T-helper 2 cell (primary cell): ENCODE measurements around the gene ZNF506.
"Not testable (repeated sequence)": the region's sequence is repeated elsewhere in the genome, so short reads cannot be mapped to it uniquely, and the experiment has no call there.

ENCODE experiments used
- DNase-seq, 5 experiments: peaks; one replicate each; pipeline versions ENCODE4 v3.0.0 to v3.0.0-alpha.2; 2012 to 2022
- total RNA-seq, 2 donors: gene quantifications; one replicate each; lab custom pipeline; 2026; lab: John Stamatoyannopoulos, UW

Gene ZNF506
- 49.3 to 54.9 reads per million in 2 donors for total RNA-seq

- peak; percentile 89 to 97 (median 95) for DNase-seq
Observed at GRCh38 chr19:19821366-19821951, at the start of gene ZNF506. Gene ZNF506, minus strand, starts transcription at chr19:19821750. Its CDS starts 147 bp downstream, at chr19:19821603.

- not testable (repeated sequence) for DNase-seq
Observed at GRCh38 chr19:19870086-19870485, 48.5 kb upstream of the ZNF506 start.

- peak in 4 of 5 experiments; percentile 10 to 76 (median 36) for DNase-seq
Observed at GRCh38 chr19:19866611-19867248, 45.2 kb upstream of the ZNF506 start.

GRCh38 chr19:19865750-19866610 is 44.4 kb upstream of the ZNF506 start, which contains the start of gene ZNF253:
Gene ZNF253, plus strand, starts transcription at chr19:19865882. Its CDS starts 115 bp downstream, at chr19:19865997.
- DNase-seq, result peak; percentile 76 to 98 (median 89)

- peak in 4 of 5 experiments; percentile 7 to 34 (median 12) for DNase-seq
Observed at GRCh38 chr19:19860756-19861390, 39.3 kb upstream of the ZNF506 start.

GRCh38 chr19:19858751-19859150 is 37.2 kb upstream of the ZNF506 start:
- DNase-seq, result no peak

- not testable (repeated sequence) for DNase-seq
Observed at GRCh38 chr19:19851740-19852139, 30.2 kb upstream of the ZNF506 start.

- no peak for DNase-seq
Observed at GRCh38 chr19:19849056-19849455, 27.5 kb upstream of the ZNF506 start.

- DNase-seq, result no peak
Observed at GRCh38 chr19:19847781-19848180, 26.2 kb upstream of the ZNF506 start.

GRCh38 chr19:19835560-19836038 is 14.0 kb upstream of the ZNF506 start:
- no peak for DNase-seq

- no peak for DNase-seq
Observed at GRCh38 chr19:19826875-19827274, 5.3 kb upstream of the ZNF506 start.

GRCh38 chr19:19823916-19824315 is 2.4 kb upstream of the ZNF506 start:
- no peak for DNase-seq

- not testable (repeated sequence) for DNase-seq
Observed at GRCh38 chr19:19821976-19822375, 426 bp upstream of the ZNF506 start.

- DNase-seq, result peak in 2 of 5 experiments; percentile 18 to 19
Observed at GRCh38 chr19:19820774-19821320, 703 bp downstream of the ZNF506 start.

- peak in 2 of 5 experiments; percentile 48 to 54 for DNase-seq
Observed at GRCh38 chr19:19817357-19817756, 4.2 kb downstream of the ZNF506 start.

- no peak for DNase-seq
Observed at GRCh38 chr19:19816679-19817078, 4.9 kb downstream of the ZNF506 start.

GRCh38 chr19:19811999-19812398 is 9.6 kb downstream of the ZNF506 start:
- not testable (repeated sequence) for DNase-seq

- DNase-seq, result no peak
Observed at GRCh38 chr19:19805480-19805879, 16.1 kb downstream of the ZNF506 start.

- no peak for DNase-seq
Observed at GRCh38 chr19:19788015-19788414, 33.5 kb downstream of the ZNF506 start.

- DNase-seq, result not testable (repeated sequence)
Observed at GRCh38 chr19:19785476-19785875, 36.1 kb downstream of the ZNF506 start.

GRCh38 chr19:19782783-19783182 is 38.8 kb downstream of the ZNF506 start:
- peak in 1 of 5 experiments; percentile 8 for DNase-seq

GRCh38 chr19:19781791-19782190 is 39.8 kb downstream of the ZNF506 start:
- DNase-seq, result not testable (repeated sequence)
